ENCODE data around the gene THADA.

DNA sequence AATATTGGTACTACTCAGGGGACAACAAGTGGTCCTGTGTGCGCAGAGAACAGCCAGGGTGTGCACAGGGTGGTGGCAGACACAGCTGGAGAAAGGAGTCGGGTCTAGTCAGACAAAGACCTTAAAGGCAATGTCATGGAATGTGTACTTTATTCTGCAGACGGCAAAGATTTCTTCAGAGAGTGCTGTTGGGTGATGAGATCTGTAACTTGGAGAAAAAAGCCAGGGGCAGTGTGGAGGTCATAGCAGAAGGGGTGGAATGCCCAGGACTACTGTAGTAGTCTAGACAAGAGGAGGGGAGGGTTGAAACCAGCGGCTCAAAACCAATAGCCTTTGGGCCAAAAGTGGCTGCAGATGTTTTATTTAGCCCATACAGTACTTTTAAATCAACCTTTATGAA, 248.1 kb downstream of the THADA start:
- TF ChIP-seq, protein P1, sequence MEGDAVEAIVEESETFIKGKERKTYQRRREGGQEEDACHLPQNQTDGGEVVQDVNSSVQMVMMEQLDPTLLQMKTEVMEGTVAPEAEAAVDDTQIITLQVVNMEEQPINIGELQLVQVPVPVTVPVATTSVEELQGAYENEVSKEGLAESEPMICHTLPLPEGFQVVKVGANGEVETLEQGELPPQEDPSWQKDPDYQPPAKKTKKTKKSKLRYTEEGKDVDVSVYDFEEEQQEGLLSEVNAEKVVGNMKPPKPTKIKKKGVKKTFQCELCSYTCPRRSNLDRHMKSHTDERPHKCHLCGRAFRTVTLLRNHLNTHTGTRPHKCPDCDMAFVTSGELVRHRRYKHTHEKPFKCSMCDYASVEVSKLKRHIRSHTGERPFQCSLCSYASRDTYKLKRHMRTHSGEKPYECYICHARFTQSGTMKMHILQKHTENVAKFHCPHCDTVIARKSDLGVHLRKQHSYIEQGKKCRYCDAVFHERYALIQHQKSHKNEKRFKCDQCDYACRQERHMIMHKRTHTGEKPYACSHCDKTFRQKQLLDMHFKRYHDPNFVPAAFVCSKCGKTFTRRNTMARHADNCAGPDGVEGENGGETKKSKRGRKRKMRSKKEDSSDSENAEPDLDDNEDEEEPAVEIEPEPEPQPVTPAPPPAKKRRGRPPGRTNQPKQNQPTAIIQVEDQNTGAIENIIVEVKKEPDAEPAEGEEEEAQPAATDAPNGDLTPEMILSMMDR (IDR thresholded peaks at IDR 0.05) = no peak
- no peak for TF ChIP-seq POLR2AphosphoS5 (IDR thresholded peaks at IDR 0.05)
- TF ChIP-seq POLR2A (IDR thresholded peaks at IDR 0.05) = no peak
